Measurements from ENCODE around the gene CNTFR.

- TF ChIP-seq CTCF (IDR thresholded peaks at IDR 0.05): no peak
- TF ChIP-seq POLR2A (IDR thresholded peaks at IDR 0.05): no peak
Observed at GRCh38 chr9:34587271-34587670, 2.3 kb downstream of the CNTFR start.
